ENCODE results near the gene NRP1. TPM values are rescaled to one million over a fixed set of nuclear protein-coding genes. Genes with fewer than 3 reads are reported as not detected.

NRP1 gene
- total RNA-seq, 4 donors from 2014 or later: 3.1 to 27.7 (median 12.0) TPM

GRCh38 chr10:33132626-33133025 is 201.8 kb downstream of the NRP1 start:
- no peaks in the 10 kb centered on the region for H3K27me3 ChIP-seq
- H3K9me3 ChIP-seq: no peaks in the 10 kb centered on the region
- DNase-seq: no peak
- no peak overlapping the region for H3K27ac ChIP-seq
- H3K4me1 ChIP-seq: peaks cover 24 to 71% (median 43%) of the 10 kb centered on the region in 3 donors
- no peaks in the 10 kb centered on the region for H3K36me3 ChIP-seq
- intact Hi-C loops (cut with DNase I): no loop called here
- WGBS, 2 donors: 83 to 92% methylated on average over 1 of the region's 1 CpG
- H3K4me3 ChIP-seq: no peak overlapping the region
- no peak for TF ChIP-seq POLR2A (IDR thresholded peaks at IDR 0.05)
- TF ChIP-seq CTCF (IDR thresholded peaks at IDR 0.05): peak in 4 of 6 experiments; percentile 8 to 51 (median 33)

- Histone ChIP-seq H3K27ac (peak overlapping the region; percentile 36 to 74 (median 54)), H3K27me3 (no peaks in the 10 kb centered on the region), H3K9me3 (no peaks in the 10 kb centered on the region), H3K4me1 (peaks cover 32 to 75% (median 47%) of the 10 kb centered on the region in 3 donors), H3K36me3 (no peaks in the 10 kb centered on the region), H3K4me3 (no peak overlapping the region)
- 38 to 60% methylated on average over 5 of the region's 5 CpGs for WGBS, 2 donors
- intact Hi-C loops (cut with DNase I): loop anchor here (10.0 kb wide), 1 partner anchor 125 kb away; no protein-coding TSS in a partner anchor
- TF ChIP-seq POLR2A (IDR thresholded peaks at IDR 0.05) (no peak), CTCF (IDR thresholded peaks at IDR 0.05) (no peak)
- DNase-seq: no peak
Measured at GRCh38 chr10:33129996-33130386, 204.5 kb downstream of the NRP1 start.

GRCh38 chr10:33129141-33129995 is 205.1 kb downstream of the NRP1 start:
- 26 to 35% methylated on average over 9 to 10 of the region's 10 CpGs for WGBS, 2 donors
- intact Hi-C loops (cut with DNase I): loop anchor here (10.0 kb wide), 1 partner anchor 125 kb away; no protein-coding TSS in a partner anchor
- no peak for DNase-seq
- peak overlapping the region; percentile 38 to 74 (median 56) for H3K27ac ChIP-seq
- no peaks in the 10 kb centered on the region for H3K9me3 ChIP-seq
- no peaks in the 10 kb centered on the region for H3K36me3 ChIP-seq
- H3K4me3 ChIP-seq: no peak overlapping the region
- no peaks in the 10 kb centered on the region for H3K27me3 ChIP-seq
- peaks cover 32 to 74% (median 41%) of the 10 kb centered on the region in 3 donors for H3K4me1 ChIP-seq
- TF ChIP-seq CTCF (IDR thresholded peaks at IDR 0.05) (no peak), POLR2A (IDR thresholded peaks at IDR 0.05) (no peak)

GRCh38 chr10:33127622-33128021 is 206.8 kb downstream of the NRP1 start:
- Histone ChIP-seq H3K4me1 (peaks cover 23 to 66% (median 40%) of the 10 kb centered on the region in 3 donors), H3K9me3 (no peaks in the 10 kb centered on the region), H3K36me3 (no peaks in the 10 kb centered on the region), H3K27me3 (no peaks in the 10 kb centered on the region), H3K27ac (peak overlapping the region in 2 of 4 donors; percentile 79 to 88), H3K4me3 (no peak overlapping the region)
- intact Hi-C loops (cut with DNase I): loop anchor here (10.0 kb wide), 1 partner anchor 123 kb away; no protein-coding TSS in a partner anchor
- no peak for TF ChIP-seq CTCF (IDR thresholded peaks at IDR 0.05)
- TF ChIP-seq POLR2A (IDR thresholded peaks at IDR 0.05): no peak
- WGBS, 2 donors: 80 to 97% methylated on average over 6 to 9 of the region's 9 CpGs
- no peak for DNase-seq

Small RNA genes within 50 kb of the gene (small RNA-seq; reads per million reads assigned to genes)
- gene AL353600.1 (0 reads per million in 4 donors), gene RN7SL398P (0 reads per million in 4 donors)
